ENCODE results near the gene TMPRSS5.

GRCh38 chr11:113642090-113642489 lies 64.0 kb downstream of the TMPRSS5 start:
- no peak for TF ChIP-seq EZH2 (IDR thresholded peaks at IDR 0.05; ENCODE audit: low read length)
- no peak for TF ChIP-seq CTCF (optimal IDR thresholded peaks at IDR 0.05 in 1 of 3, IDR thresholded peaks at IDR 0.05 in 1 of 3, conservative IDR thresholded peaks at IDR 0.05 in 1 of 3; ENCODE audit: extremely low read depth in 1 of 3, insufficient read depth in 2 of 3, low read length in 3 of 3)

All from keratinocyte (primary cell).